HG03432 (cell line): ENCODE data around the gene NUMBL.
"Not testable (repeated sequence)": the region's sequence is repeated elsewhere in the genome, so short reads cannot be mapped to it uniquely, and the experiment has no call there.

Source experiments
- ATAC-seq: cut with Tn5 transposase; IDR thresholded peaks from one replicate; pipeline ENCODE4 v1.9.1; 2021; ENCODE audit warnings: mild to moderate bottlenecking, moderate library complexity; ENCODE audit not compliant: unreplicated experiment

The NUMBL gene

DNA sequence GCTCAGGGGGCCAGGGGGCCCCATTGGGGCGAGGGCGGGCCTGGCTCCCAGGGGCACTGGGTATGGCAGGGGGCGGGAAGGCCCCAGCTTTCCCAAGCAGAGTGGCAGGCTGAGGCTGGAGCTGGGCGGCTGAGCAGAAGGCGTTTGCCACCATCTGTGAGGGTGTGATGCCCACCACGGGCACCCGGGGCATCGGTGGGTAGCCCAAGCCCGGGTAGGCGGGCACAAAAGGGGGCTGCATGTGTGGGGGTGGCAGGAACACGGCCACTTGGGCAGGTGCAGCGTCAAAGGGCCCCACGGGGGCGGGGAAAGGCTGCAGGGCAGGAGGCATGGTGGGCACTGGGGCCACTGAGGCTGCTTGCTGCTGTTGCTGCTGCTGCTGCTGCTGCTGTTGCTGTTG is 22.8 kb downstream of the NUMBL start:
- ATAC-seq: no peak

DNA sequence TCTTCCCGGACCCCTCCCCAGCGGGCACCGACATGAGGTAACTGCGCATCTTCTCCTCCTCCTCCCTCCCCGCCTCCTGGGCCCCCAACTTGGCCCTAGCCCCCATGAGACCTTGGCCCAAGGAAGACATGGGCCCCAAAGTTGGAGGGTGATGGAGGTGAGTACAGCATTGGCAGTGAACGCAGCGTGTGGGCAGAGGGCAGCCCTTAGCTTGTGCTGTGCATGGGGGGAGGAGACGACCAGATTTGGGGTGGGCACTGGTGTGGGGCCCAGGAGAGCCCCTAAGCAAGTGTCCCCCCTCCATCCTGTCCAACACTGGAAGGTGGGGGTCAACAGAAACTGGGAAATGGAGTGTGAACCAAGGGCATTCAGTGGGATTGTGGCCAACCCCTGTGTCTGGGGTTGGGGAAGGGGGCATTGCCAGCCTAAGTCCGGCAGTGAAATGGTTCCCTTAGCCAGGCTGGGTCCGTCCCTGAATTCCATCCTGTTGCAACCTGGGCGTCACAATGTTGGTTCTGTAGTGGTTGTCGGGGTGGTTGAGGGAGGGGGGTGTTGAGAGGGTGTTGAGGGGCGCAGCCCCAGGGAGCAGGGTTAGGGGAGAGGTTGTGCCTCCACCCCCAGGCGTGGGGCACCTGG is 23.5 kb downstream of the NUMBL start:
- ATAC-seq: no peak

DNA sequence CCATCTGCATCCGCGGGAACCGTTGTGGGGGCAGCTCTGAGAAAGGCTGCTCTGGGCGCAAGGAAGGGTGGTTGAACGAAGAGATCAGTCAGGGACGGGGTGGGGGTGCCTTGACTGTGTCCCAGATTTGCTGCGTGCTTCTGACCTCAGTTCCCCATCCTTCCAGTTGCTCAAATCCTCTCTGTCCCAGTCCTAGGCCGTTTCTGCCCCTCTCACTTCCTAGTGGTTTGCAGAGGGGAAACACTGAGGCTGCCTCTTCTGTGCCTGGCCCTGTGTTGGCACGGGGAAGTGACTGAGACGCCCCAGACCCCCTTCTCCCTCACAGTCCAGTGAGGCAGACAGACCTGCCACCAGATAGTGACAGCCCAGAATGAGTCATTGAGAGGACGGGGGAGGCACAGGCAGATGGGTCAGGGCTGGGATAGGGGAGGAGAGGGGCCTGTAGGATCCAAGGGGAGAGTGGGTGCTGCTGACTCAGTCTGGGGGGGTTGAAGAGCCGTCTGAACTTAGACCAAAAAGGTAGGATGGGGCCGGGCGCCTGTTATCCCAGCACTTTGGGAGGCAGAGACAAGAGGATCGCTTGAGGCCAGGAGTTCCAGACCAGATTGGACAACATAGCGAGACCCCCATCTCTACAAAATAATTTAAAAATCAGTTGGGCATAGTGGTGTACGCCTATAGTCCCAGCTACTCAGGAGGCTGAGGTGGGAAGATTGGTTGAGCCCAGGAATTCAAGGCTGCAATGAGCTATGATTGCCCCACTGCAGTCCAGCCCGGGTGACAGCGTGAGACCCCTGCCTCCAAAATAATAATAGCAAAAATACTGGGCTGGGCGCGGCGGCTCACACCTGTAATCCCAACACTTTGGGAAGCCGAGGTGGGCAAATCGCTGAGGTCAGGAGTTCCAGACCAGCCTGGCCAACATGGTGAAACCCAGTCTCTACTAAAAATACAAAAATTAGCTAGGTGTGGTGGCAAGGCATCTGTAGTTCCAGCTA is 26.5 kb downstream of the NUMBL start:
- ATAC-seq: no peak

DNA sequence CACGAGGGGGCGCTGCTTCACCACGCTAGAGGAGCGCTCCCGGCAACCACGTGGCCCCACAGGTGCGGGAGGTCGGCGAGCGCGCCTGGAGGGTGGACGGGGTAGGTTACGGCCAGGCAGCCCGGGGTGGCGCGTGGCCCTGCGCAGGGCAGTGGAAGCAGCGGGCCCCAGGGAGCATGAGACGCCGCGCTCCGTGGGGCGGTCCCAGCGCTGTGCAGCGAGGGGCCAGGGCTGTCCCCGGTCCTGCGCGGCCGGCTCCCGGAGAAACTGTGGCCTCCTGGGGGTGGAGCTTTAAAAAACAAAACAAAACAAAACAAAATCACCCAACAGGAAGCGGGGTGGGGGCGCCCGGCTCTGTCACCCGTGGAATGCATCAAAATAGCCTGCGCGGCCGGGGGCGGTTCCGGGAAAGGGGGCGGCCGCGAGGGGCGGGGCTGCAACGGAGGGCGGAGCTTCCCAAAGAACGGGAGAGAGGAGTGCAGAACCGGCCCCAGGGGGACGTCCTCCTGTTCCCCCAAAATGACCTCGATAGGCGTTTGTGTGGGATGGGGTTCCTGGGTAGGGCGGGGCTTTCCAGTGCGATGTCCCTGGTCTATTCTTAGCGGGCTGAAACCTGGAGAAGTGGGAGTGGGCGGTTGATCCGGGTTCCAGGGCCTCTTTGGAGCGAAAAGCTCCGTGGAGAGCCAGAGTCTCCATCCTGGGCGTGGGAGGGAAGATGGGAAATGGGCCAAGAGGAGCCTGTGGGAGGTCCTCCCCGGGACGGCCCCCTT is 27.3 kb downstream of the NUMBL start:
- peak; percentile 84 for ATAC-seq

DNA sequence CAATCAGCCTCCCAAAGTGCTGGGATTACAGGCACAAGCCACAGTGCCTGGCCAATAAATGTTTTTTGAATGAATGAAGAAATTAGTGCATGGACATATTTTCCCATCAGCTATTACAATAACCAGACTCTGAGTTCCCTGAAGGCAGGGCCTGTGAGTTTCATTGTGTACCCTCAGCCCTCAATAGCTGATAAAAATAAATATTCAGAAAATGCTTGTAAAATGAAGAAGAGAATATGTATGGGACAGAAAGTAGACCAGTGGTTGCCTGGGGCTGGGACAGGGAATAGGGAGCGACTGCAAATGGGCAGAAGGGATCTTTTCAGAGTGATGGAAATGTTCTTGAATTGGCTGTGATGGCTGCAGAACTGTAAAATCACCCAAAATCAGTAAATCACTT is 28.8 kb downstream of the NUMBL start:
- ATAC-seq: no peak

DNA sequence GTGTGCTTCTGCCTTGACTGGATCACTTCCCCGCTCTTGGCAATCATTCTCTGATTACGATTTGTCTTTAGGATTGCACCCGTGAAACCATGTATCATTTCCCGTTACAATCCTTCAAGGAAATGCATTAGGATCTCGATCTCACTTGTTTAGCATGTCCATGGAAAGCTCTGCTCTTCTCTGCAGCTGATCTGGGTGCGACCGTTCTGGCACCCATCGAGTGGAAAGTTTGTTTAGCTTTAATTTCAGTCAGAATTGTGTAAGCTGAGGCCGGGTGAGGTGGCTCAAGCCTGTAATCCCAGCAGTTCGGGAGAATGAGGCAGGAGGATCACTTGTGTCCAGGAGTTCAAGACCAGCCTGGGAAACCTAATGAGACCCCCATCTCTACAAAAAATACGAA is 30.9 kb downstream of the NUMBL start:
- no peak for ATAC-seq

DNA sequence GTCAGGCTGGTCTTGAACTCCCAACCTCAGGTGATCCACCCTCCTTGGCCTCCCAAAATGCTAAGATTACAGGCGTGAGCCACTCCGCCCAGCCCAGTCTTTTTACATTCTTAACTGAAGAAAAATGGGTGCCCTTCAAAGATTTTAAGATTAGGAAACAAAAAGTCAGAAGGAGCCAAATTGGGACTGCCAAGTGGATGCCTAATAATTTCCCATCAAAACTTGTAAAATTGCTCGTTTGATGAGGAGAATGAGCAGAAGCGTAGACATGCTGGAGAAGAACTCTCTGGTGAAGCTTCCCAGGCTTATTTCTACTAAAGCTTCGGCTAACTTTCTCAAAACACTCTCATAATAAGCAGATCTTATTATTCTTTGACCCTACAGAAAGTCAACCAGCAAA is 31.3 kb downstream of the NUMBL start:
- no peak for ATAC-seq

DNA sequence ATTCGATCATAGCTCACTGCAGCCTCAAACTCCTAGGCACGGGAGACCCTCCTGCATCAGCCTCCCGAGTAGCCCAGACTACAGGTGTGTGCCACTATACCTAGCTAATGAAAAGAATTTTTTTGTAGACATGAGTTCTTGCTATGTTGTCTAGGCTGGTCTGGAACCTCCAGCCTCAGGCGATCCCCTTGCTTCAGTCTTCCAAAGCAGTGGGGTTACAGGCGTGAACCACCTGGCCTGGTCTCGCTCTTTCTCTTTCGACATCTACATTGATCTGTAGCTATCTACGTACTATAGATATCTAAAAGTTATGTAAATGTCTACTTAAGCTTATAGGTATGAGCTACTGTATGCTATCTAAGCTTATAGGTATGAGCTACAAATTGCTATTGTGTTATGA is 32.4 kb downstream of the NUMBL start:
- no peak for ATAC-seq

DNA sequence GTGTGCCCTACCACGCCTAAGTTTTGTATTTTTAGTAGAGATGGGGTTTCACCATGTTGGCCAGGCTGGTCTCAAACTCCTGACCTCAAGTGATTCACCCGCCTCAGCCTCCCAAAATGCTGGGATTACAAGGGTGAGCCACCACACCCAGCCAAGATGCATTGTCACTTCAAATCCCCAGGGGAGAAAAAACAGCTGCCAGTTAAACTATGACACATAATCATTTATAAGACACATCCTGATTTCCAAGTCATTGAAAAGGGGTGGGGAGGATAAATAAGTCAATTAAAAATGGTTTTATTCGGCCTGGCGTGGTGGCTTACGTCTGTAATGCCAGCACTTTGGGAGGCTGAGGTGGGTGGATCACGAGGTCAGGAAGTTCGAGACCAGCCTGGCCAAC is 34.8 kb downstream of the NUMBL start:
- not testable (repeated sequence) for ATAC-seq

DNA sequence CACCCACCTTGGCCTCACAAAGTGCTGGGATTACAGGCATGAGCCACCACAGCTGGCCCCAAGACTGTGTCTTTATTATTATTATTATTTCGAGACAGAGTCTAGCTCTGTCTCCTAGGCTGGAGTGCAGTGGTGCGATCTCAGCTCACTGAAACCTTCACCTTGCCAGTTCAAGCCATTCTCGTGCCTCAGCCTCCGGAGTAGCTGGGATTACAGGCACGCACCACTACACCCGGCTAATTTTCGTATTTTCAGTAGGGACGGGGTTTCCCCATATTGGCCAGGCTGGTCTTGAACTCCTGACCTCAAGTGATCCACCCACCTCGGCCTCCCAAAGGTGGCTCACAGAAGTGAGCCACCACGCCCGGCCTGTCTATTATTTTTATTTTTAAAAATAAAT is 38.1 kb downstream of the NUMBL start:
- ATAC-seq: not testable (repeated sequence)

DNA sequence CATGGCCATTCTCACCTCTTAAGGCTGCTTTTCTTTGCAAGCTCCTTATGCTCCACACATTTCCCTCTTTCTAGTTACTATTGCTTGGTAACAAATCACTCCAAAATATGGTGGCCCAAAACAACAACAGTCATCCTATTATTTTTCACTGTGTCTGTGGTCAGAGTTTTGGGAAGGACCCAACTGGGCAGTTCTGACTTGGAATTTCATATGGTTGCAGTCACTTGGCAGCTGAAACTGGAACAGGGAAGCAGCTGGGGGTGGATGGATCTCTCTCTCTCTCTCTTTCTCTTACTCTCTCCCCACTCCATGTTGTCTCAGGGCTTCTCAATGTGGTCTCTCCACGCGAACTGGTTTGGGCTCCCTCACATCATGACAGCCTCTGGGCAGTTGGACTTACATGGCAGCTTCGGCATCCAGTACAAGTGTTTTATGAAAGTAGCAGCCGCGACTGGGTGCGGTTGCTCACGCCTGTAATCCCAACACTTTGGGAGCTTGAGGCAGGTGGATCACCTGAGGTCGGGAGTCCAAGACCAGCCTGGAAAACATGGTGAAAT is 39.6 kb downstream of the NUMBL start:
- ATAC-seq: no peak

DNA sequence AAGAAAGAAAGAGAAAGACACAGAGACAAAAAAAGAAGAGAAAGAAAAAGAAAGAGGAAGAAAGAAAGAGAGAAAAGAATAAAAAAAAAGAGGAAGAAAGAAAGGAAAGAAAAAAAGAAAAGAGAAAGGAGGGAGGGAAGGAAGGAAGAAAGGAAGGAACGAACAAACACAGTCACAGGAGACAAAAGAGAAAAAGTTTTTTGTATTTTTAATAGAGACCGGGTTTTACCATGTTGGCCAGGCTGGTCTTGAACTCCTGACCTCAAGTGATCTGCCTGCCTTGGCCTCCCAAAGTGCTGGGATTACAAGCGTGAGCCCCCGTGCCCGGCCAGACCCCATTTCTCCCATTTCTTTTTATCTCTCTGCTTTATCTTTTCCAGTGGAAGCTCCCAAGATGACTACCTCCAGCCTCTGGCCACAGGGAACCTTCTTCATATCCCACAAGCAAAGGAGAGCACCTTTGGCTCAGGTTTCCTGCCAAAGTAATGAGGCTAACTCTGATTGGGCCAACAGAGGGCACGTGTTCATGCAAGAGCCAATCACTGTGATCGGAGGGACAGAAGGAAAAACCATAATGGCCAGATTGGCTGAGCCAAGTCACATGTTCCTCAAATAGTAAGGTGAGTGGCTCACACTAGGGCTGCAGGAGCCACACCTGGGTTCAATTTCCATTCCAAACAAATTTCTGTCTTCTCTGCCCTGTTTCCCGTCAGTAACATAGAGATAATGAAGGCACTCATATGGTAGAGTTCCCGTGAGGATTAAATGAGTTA is 40.4 kb downstream of the NUMBL start:
- ATAC-seq: not testable (repeated sequence)

DNA sequence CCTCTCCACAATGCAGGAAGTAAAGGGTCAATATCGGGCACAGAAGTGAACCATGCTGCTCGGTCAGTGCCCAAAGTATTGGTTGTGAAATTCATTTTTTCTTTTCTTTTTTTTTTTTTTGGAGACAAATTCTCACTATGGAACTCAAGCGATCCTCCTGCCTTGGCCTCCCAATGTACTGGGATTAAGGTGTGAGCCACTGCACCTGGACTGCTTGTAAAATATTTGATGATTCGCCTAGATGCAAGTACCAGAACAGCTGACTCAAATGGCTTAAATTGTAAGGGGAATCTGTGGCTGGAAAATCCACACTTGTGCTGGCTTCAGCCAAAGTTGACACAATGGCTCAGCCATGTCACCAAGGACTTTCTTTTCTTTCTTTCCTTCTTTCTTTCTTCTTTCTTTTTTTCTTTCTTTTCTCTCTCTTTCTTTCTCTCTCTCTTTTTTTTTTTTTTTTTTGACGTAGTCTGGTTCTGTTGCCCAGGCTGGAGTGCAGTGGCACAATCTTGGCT is 43.7 kb downstream of the NUMBL start:
- no peak for ATAC-seq

DNA sequence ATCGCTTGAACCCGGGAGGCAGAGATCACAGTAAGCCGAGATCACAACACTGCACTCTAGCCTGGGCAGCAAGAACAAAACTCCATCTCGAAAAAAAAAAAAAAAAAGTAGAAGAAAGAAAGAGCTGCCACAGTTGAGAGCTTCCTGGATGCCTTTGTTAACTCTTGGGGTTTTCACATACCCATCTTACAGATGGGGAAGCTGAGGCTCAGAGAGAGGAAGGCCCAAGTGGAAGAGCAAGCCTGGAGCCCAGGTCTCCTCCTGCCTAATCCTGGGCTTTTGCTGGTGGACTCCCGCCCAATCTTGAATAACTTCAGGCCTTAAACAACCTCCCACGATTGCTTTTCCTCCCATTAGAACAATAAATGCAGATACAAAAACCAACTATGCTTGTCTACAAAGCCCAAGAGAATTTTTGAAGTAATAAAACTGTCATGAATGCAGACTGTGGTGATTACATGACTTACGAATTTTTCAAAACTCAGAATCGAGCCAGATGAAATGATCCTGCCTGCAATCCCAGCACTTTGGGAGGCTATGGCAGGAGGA is 47.6 kb downstream of the NUMBL start:
- ATAC-seq: no peak

DNA sequence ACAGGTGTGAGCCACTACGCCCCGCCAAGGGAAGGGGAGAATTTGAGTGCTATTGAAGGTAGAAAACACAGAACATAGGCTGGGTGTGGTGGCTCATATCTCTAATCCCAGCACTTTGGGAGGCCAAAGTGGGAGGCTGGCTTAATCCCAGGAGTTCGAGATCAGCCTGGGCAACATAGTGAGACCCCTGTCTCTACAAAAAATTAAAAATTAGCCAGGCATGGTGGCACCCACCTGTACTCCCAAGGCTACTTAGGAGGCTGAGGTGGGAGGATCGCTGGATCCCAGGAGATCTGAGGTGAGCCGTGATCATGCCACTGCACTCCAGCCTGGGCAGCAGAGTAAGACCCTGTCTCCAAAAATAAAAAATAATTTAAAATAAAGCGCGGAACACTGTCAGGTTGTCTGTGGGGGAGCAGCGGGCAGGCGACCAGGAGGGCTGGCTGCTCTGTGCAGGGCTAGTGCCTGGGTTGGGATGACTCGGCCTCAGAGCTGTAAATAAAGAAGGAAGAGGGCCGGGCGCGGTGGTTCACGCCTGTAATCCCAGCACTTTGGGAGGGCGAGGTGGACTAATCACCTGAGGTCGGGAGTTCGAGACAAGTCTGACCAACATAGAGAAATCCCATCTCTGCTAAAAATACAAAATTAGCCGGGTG is 48.3 kb downstream of the NUMBL start:
- no peak for ATAC-seq

DNA sequence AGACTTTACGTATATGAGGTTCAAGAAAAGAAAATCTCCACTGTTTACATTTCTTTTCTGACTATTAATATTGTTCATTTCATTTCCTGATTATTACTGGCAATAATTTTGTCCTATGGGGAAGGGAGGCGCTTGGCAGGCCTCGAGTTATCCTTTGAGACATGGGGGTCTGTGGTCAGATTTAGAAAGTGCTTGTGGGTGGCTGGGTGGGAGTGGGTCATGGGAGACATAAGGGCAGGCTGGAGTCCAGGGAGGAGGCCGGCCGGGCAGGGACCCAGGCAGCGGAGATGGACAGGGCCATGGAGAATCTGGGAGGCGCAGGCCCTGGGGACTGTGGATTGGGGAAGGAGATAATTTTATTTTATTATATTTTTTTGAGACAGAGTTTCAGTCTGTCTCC is 49.2 kb downstream of the NUMBL start:
- ATAC-seq: no peak

DNA sequence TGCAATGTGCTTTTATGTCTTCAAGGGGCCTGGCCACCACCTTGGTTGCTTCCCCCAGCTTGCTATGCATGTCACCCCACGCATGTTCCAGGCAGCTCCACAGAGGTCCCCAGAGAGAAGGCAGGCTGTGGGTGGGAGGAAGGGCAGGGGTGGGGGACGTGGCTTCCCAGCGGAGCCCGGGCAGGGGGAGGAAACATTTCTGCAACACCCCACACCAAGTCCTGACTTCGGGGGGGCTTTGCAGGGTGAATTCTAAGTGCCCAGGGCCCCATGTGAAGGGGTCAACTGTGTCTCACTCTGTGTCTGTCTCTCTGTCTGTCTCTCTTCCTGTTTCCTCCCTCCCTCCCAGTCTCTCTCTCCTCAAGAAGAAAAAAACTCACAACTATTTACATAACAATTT is 49.7 kb downstream of the NUMBL start:
- no peak for ATAC-seq

DNA sequence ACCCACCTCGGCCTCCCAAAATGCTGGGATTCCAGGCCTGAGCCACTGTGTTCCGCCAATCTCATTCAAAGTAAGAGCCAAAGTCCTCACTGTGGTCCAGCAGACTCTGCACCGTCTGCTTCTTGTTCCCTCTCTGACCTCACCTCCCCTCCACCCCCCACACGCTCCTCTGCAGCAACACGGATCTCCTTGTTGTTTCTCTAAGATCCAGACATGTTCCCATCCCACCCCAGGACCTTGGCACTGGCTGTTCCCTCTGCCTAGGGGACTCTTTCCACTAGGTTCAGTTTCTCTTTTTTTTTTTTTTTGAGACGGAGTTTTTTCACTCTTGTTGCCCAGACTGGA is 50.8 kb downstream of the NUMBL start:
- ATAC-seq: no peak

DNA sequence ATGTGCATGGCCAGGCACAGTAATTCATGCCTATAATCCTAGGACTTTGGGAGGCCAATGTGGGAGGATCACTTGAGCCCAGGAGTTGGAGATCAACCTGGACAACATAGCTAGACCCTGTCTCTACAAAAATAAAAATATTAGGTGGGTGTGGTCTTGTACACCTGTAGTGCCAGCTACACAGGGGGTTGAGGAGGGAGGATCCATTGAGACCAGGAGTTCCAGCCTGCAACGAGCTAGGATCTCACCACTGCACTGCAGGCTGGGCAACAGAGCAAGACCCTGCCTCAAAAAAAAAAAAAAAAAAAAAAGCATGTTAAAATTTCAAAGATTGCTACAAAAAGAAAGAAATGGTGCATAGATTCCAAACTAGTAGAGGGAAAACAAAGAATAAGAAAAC is 52.1 kb downstream of the NUMBL start:
- ATAC-seq: no peak

DNA sequence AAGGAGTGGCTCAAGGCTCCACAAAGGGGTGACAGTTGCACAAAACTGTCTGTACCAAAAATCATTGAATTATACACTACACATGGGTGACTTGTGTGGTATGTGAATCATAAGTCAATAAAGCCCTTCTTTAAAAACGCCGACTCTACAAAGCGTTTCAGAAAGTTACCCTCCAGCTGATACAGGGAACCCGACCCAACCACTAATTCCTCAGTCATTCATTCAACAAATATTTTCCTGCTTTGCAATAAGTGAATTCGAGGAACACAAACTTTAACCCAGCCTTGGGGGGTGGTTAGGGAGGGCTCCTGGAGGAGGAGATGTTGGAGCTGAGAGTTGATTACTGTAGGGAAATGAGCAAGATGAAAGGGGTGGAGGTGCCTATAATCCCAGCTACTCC is 57.2 kb downstream of the NUMBL start:
- no peak for ATAC-seq
